Motor neuron (in vitro differentiated cells): ENCODE data around the gene AQP3. TPM values are rescaled to one million over a fixed set of nuclear protein-coding genes. Genes with fewer than 3 reads are reported as not detected.
"Not testable (repeated sequence)": the region's sequence is repeated elsewhere in the genome, so short reads cannot be mapped to it uniquely, and the experiment has no call there.

Experiments
- ATAC-seq, 8 experiments: fragments of 200-7000 bp; cut with Tn5 transposase; replicated peaks in 6 of 8; 2 replicates each; pipeline ENCODE4 v1.8.0; 2021; ENCODE audit warnings: mild to moderate bottlenecking in 8 of 8, moderate library complexity in 8 of 8
- H3K27ac ChIP-seq, 2 donors: fragments of 250-450 bp; sonication (Bioruptor Pico); 2 replicates each; pipeline ENCODE4 v1.9.0; 2021; ENCODE audit warnings: antibody characterized with exemption in 2 of 2, mild to moderate bottlenecking in 2 of 2, moderate library complexity in 1 of 2
- H3K4me1 ChIP-seq, 2 donors: fragments of 250-450 bp; sonication (Bioruptor Pico); replicated peaks in 1 of 2; 2 replicates each; pipeline ENCODE4 v1.6.1; 2021; ENCODE audit warnings: antibody characterized with exemption in 2 of 2, mild to moderate bottlenecking in 2 of 2, moderate library complexity in 1 of 2
- H3K4me3 ChIP-seq, 5 donors: fragments of 250-450 bp; sonication (Bioruptor Pico); 2 replicates each; pipeline ENCODE4 v1.9.0; 2021; ENCODE audit warnings: antibody characterized with exemption in 5 of 5, mild to moderate bottlenecking in 5 of 5, moderate library complexity in 4 of 5
- WGBS, 10 experiments: fragments of 450-650 bp; shearing (Covaris generic); methylation state at CpG; one replicate each; pipeline ENCODE4 v1.0.0; 2022; 5-methylcytosine and 5-hydroxymethylcytosine counted together
- in situ Hi-C, 9 experiments: fragments of 400-800 bp; cut with MboI; loops; one replicate each; pipeline ENCODE4 v1.15.0; 2021; ENCODE audit warnings: low sequenced_read_pairs in 9 of 9, low pct_unique_long_range_greater_than_20kb in 2 of 9; ENCODE audit not compliant: unreplicated experiment in 9 of 9
- total RNA-seq, 8 experiments: library from RNA; unstranded; fragments of 300-600 nt; gene quantifications; 2 replicates each; pipeline versions ENCODE4 v1.2.3 to v1.2.4, GENCODE V29; 2022

Gene AQP3
- 10 to 100 TPM in 2 of 8 experiments, 1 to 10 TPM in 2, under 1 TPM in 4; 0.27 to 77.5 (median 1.3) TPM for total RNA-seq

GRCh38 chr9:33446946-33447798 lies at the start of gene AQP3:
Gene AQP3 (minus strand): TSS chr9:33447593. CDS start chr9:33447530, 63 bp downstream.
- Histone ChIP-seq H3K4me3 (peak within 1 kb of the TSS; percentile 22 to 30 (median 24)), H3K27ac (no peak within 1 kb of the TSS), H3K4me1 (peaks cover 0 to 6% of the 10 kb centered on the region in 2 donors)
- in situ Hi-C loops, result no loop called here
- WGBS, 10 experiments, result 30 to 50% methylated on average over 1 to 2 of the region's 50 CpGs; no CpG with 5 or more reads in 8 of the 10 experiments
- ATAC-seq, result peak; percentile 82 to 94 (median 92)

- 7 to 100% (median 70%) methylated on average over 1 to 2 of the region's 2 CpGs; no CpG with 5 or more reads in 3 of the 10 experiments for WGBS, 10 experiments
- H3K27ac ChIP-seq, H3K4me1 ChIP-seq, ATAC-seq, in situ Hi-C loops, H3K4me3 ChIP-seq: not testable (repeated sequence)
These were observed 46.4 kb upstream of the AQP3 start for GRCh38 chr9:33493819-33494218.

DNA sequence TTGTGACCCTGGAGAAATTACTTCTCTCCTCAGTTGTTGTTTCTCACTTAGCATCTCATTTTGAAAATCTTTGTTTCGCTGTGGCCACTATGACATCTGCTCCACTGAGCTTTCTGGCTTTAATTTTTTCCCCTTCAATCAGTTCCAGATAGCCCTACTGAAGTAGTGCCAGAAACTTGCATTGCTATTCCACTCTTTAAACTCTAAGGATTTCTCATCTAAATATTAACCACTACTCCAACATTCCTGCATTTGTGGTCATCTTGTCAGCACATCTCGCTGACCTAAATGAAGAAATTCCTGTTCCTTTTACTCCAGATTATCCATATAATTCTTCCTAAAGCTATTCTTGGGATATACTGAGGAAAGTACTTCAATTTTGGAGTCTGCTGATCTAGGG lies 41.7 kb upstream of the AQP3 start:
- 0 to 86% (median 28%) methylated on average over 1 to 2 of the region's 2 CpGs; no CpG with 5 or more reads in 2 of the 10 experiments for whole genome bisulfite sequencing, 10 experiments
- peak in 3 of 8 experiments; percentile 60 to 90 (median 85) for ATAC-seq
- H3K4me3 ChIP-seq, result no peak overlapping the region
- H3K4me1 ChIP-seq, result no peaks in the 10 kb centered on the region
- in situ Hi-C loops, result no loop called here
- H3K27ac ChIP-seq, result no peak overlapping the region

DNA sequence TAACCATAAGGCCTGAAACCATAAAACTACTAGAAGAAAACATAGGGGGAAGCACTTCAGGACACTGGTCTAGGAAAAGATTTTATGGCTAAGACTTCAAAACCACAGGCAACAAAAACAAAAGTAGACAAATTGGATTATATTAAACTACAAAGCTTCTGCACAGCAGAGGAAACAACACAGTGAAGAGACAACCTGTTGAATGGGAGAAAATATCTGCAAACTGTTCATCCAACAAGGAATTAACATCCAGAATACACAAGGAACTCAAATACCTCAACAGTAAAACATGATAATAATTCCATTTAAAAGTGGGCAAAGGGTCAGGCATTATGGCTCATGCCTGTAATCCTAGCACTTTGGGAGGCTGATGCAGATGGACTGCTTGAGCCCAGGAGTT lies 37.9 kb upstream of the AQP3 start:
- ATAC-seq, H3K4me3 ChIP-seq, H3K4me1 ChIP-seq, in situ Hi-C loops, H3K27ac ChIP-seq: not testable (repeated sequence)

GRCh38 chr9:33480976-33481375 lies 33.6 kb upstream of the AQP3 start:
- in situ Hi-C loops, result no loop called here
- WGBS, 10 experiments, result 50 to 100% (median 89%) methylated on average over 1 to 5 of the region's 6 CpGs; no CpG with 5 or more reads in 2 of the 10 experiments
- Histone ChIP-seq H3K27ac (no peak overlapping the region), H3K4me3 (no peak overlapping the region), H3K4me1 (no peaks in the 10 kb centered on the region)
- no peak for ATAC-seq

DNA sequence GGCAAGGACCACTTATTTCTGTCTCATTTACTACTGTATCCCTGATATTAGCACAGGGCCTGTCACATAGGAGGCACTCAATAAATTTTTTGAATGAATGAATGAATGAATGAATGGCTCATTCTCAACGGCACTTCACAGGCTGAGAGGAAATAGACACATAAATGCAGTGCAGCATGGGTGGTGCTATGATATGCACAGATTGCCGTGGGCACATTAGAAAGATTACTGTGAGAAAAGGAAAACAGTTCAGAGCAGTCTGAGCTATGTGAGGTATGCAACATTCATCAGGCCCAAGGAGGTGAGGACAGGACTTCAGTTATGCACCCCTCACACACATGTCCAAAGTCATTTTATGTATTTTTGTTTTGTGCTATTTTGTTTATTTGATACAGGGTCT lies 32.7 kb upstream of the AQP3 start:
- Histone ChIP-seq H3K27ac (no peak overlapping the region), H3K4me1 (no peaks in the 10 kb centered on the region), H3K4me3 (no peak overlapping the region)
- 0 to 93% (median 67%) methylated on average over 1 to 2 of the region's 2 CpGs; no CpG with 5 or more reads in 3 of the 10 experiments for WGBS, 10 experiments
- in situ Hi-C loops, result no loop called here
- peak in 3 of 8 experiments; percentile 98 to 99 (median 99) for ATAC-seq

DNA sequence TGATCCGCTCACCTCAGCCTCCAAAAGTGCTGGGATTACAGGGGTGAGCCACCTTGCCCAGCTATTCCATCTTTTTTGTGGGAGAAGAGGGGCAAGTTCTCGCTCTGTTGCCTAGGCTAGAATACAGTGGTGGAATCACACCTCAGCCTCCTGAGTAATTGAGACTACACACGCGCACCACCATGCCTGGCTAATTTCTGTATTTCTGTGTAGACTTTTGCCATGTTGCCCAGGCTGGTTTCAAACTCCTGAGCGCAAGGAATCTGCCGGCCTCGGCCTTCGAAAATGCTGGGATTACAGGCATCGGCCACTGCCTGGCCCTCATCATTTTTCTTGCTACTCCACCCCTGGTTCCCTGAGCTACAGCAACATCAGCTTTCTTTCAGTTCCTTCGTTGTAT lies 29.1 kb upstream of the AQP3 start:
- no peak overlapping the region for H3K4me3 ChIP-seq

GRCh38 chr9:33475357-33475756 lies 28.0 kb upstream of the AQP3 start:
- in situ Hi-C loops, result no loop called here
- H3K4me3 ChIP-seq, result no peak overlapping the region
- 20 to 100% (median 80%) methylated on average over 1 of the region's 1 CpG; no CpG with 5 or more reads in 5 of the 10 experiments for WGBS, 10 experiments
- peaks cover 7 to 9% of the 10 kb centered on the region in 2 donors for H3K4me1 ChIP-seq
- ATAC-seq, result no peak
- no peak overlapping the region for H3K27ac ChIP-seq

More for the DNA sequence above, 29.1 kb upstream of the AQP3 start:
- in situ Hi-C loops, result no loop called here
- WGBS, 10 experiments, result 57 to 100% (median 93%) methylated on average over 1 to 10 of the region's 10 CpGs; no CpG with 5 or more reads in 1 of the 10 experiments
- peaks cover 7 to 9% of the 10 kb centered on the region in 2 donors for H3K4me1 ChIP-seq
- no peak overlapping the region for H3K27ac ChIP-seq
- no peak for ATAC-seq

GRCh38 chr9:33473643-33474352 lies 26.4 kb upstream of the AQP3 start, which contains the start of gene NOL6:
Gene NOL6 (minus strand): TSS chr9:33473924. CDS start chr9:33473842, 82 bp downstream.
- Histone ChIP-seq H3K27ac (peak within 1 kb of the TSS; percentile 61 to 76), H3K4me1 (peaks cover 7 to 9% of the 10 kb centered on the region in 2 donors), H3K4me3 (peak within 1 kb of the TSS; percentile 68 to 97 (median 81))
- in situ Hi-C loops, result no loop called here
- peak; percentile 97 to 99 (median 98) for ATAC-seq
- WGBS, 10 experiments, result 0 to 3% (median 0%) methylated on average over 3 to 17 of the region's 32 CpGs

DNA sequence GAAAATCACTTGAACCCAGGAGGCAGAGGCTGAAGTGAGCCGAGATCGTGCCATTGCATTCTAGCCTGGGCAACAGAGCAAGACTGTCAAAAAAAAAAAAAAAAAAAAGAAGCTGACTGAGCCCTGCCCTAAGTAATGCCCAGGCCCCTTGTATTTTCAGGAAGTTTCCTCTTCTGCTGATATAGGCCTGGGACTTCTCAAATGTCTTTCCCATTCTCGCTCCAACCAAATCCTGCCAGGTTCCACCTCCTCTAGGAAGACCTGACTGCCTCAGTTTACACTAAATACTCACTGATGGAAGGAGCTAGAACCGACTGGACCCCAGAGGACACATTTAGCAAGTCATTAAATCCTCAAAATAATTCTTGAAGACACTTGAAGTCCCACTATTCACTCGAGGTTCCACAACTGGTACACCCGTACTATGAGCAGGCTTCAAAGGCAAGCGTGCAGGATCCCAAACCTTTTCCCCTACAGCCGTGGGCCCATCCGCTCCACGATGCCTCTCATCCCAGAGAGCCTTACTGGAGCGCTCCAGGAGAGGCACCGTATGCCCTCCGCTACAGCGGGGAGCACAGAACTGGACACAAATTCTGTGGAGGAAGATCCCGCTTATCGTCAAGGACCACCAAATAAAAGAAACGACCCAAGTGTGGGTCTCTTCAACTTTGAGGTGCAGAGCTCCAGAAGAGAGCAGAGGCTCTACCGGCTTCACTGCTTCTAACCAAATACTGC lies 25.7 kb upstream of the AQP3 start:
- Histone ChIP-seq H3K4me3 (peak overlapping the region; percentile 68 to 97 (median 81)), H3K27ac (peak overlapping the region; percentile 40 to 76), H3K4me1 (peaks cover 7 to 9% of the 10 kb centered on the region in 2 donors)
- ATAC-seq, result peak in 6 of 8 experiments; percentile 1 to 10 (median 4)
- in situ Hi-C loops, result no loop called here
- WGBS, 10 experiments, result 0 to 40% (median 10%) methylated on average over 1 to 11 of the region's 18 CpGs; no CpG with 5 or more reads in 2 of the 10 experiments

- no peak for ATAC-seq
- in situ Hi-C loops, result no loop called here
These were observed 24.9 kb upstream of the AQP3 start for GRCh38 chr9:33472171-33472880.

GRCh38 chr9:33471361-33471760 lies 24.0 kb upstream of the AQP3 start:
- 11 to 100% (median 71%) methylated on average over 1 to 2 of the region's 2 CpGs; no CpG with 5 or more reads in 2 of the 10 experiments for WGBS, 10 experiments
- H3K4me1 ChIP-seq, result peaks cover 7 to 9% of the 10 kb centered on the region in 2 donors
- ATAC-seq, result no peak
- in situ Hi-C loops, result no loop called here
- H3K27ac ChIP-seq, result no peak overlapping the region
- no peak overlapping the region for H3K4me3 ChIP-seq

More at GRCh38 chr9:33472171-33472880, 24.9 kb upstream of the AQP3 start:
- Histone ChIP-seq H3K4me1 (peaks cover 7 to 9% of the 10 kb centered on the region in 2 donors), H3K27ac (no peak overlapping the region), H3K4me3 (peak overlapping the region; percentile 68 to 97 (median 81))
- WGBS, 10 experiments, result 70 to 100% (median 82%) methylated on average over 1 to 13 of the region's 16 CpGs; no CpG with 5 or more reads in 2 of the 10 experiments
